ENCODE results near the gene DPEP2. TPM values are rescaled to one million over a fixed set of nuclear protein-coding genes. Genes with fewer than 3 reads are reported as not detected.

DPEP2 gene
- total RNA-seq, 1 donor from 2014 or later: not detected

- Histone ChIP-seq H3K27me3 (ENCODE audit: control insufficient read depth, insufficient read depth, low read length) (no peaks in the 10 kb centered on the region), H3K4me3 (ENCODE audit: low read depth, low read length) (no peak overlapping the region), H3K36me3 (ENCODE audit: control insufficient read depth, insufficient read depth, low read length) (peaks cover 2% of the 10 kb centered on the region)
- no peak for TF ChIP-seq CTCF (IDR thresholded peaks at IDR 0.05; ENCODE audit: insufficient read depth, low read length, poor library complexity, severe bottlenecking)
- DNase-seq (ENCODE audit: low read depth): no peak
These were observed 49.6 kb downstream of the DPEP2 start for GRCh38 chr16:67949645-67950044.

- peaks cover 2% of the 10 kb centered on the region for H3K36me3 ChIP-seq (ENCODE audit: control insufficient read depth, insufficient read depth, low read length)
- TF ChIP-seq CTCF (IDR thresholded peaks at IDR 0.05; ENCODE audit: insufficient read depth, low read length, poor library complexity, severe bottlenecking): no peak
- no peak overlapping the region for H3K4me3 ChIP-seq (ENCODE audit: low read depth, low read length)
These were observed 51.3 kb downstream of the DPEP2 start for GRCh38 chr16:67948015-67948414.

GRCh38 chr16:67946966-67947558 lies 52.2 kb downstream of the DPEP2 start:
- DNase-seq (ENCODE audit: low read depth): no peak
- Histone ChIP-seq H3K27me3 (ENCODE audit: control insufficient read depth, insufficient read depth, low read length) (no peaks in the 10 kb centered on the region), H3K36me3 (ENCODE audit: control insufficient read depth, insufficient read depth, low read length) (peaks cover 2% of the 10 kb centered on the region), H3K4me3 (ENCODE audit: low read depth, low read length) (no peak overlapping the region)
- TF ChIP-seq CTCF (IDR thresholded peaks at IDR 0.05; ENCODE audit: insufficient read depth, low read length, poor library complexity, severe bottlenecking): no peak

More at GRCh38 chr16:67948015-67948414, 51.3 kb downstream of the DPEP2 start:
- DNase-seq (ENCODE audit: low read depth): no peak
- no peaks in the 10 kb centered on the region for H3K27me3 ChIP-seq (ENCODE audit: control insufficient read depth, insufficient read depth, low read length)

- H3K4me3 ChIP-seq (ENCODE audit: low read depth, low read length): no peak overlapping the region
- no peaks in the 10 kb centered on the region for H3K27me3 ChIP-seq (ENCODE audit: control insufficient read depth, insufficient read depth, low read length)
- no peak for TF ChIP-seq CTCF (IDR thresholded peaks at IDR 0.05; ENCODE audit: insufficient read depth, low read length, poor library complexity, severe bottlenecking)
- peaks cover 1% of the 10 kb centered on the region for H3K36me3 ChIP-seq (ENCODE audit: control insufficient read depth, insufficient read depth, low read length)
- DNase-seq (ENCODE audit: low read depth): no peak
These were observed 53.1 kb downstream of the DPEP2 start for GRCh38 chr16:67946128-67946569.

- H3K4me3 ChIP-seq (ENCODE audit: low read depth, low read length): no peak overlapping the region
- H3K36me3 ChIP-seq (ENCODE audit: control insufficient read depth, insufficient read depth, low read length): peaks cover 1% of the 10 kb centered on the region
- no peak for TF ChIP-seq CTCF (IDR thresholded peaks at IDR 0.05; ENCODE audit: insufficient read depth, low read length, poor library complexity, severe bottlenecking)
- no peaks in the 10 kb centered on the region for H3K27me3 ChIP-seq (ENCODE audit: control insufficient read depth, insufficient read depth, low read length)
- DNase-seq (ENCODE audit: low read depth): no peak
These were observed 53.8 kb downstream of the DPEP2 start for GRCh38 chr16:67945392-67945933.

Measured in kidney epithelial cell (primary cell).